Right lobe of liver (tissue), 6 donors: ENCODE data around the gene LRRC3. TPM values are rescaled to one million over a fixed set of nuclear protein-coding genes. Genes with fewer than 3 reads are reported as not detected.

Experiments
- ATAC-seq, 4 donors: fragments of 200-7000 bp; cut with Tn5 transposase; one replicate each; pipeline ENCODE4 v1.9.1; 2020; ENCODE audit warnings: mild to moderate bottlenecking in 4 of 4, moderate library complexity in 4 of 4
- DNase-seq, 3 donors: peaks; one replicate each; pipeline ENCODE4 v3.0.0-alpha.2; 2020
- H3K27ac ChIP-seq, 3 donors: fragments of 200-600 bp; one replicate each; pipeline ENCODE4 v1.8.0; 2022
- H3K27me3 ChIP-seq, 2 donors: fragments of 200-600 bp; one replicate each; pipeline ENCODE4 v1.8.0; 2022
- H3K36me3 ChIP-seq, 4 donors: fragments of 200-600 bp; sonication (generic) in 1 of 4; one replicate each; pipeline versions ENCODE4 v1.5.1 to v1.8.0; 2017 to 2022; ENCODE audit warnings: control low read depth in 1 of 4
- H3K4me1 ChIP-seq, 4 donors: fragments of 200-600 bp; sonication (generic) in 1 of 4; one replicate each; pipeline versions ENCODE4 v1.5.1 to v1.8.0; 2017 to 2022; ENCODE audit warnings: control low read depth in 1 of 4
- H3K4me3 ChIP-seq, 3 donors: fragments of 200-600 bp; one replicate each; pipeline ENCODE4 v1.8.0; 2022
- H3K9me3 ChIP-seq, 4 donors: fragments of 200-600 bp; sonication (generic) in 1 of 4; one replicate each; pipeline versions ENCODE4 v1.5.1 to v1.8.0; 2017 to 2022; ENCODE audit warnings: control low read depth in 1 of 4
- POLR2A ChIP-seq: fragments of 450-650 bp; IDR thresholded peaks from one replicate; pipeline ENCODE4 v1.6.1; 2017; ENCODE audit warnings: antibody characterized with exemption, mild to moderate bottlenecking
- WGBS: methylation state at CpG from one replicate; pipeline ENCODE4 v1.1.6; 2018; ENCODE audit warnings: low coverage, low lambda C conversion rate; ENCODE audit not compliant: insufficient coverage; ENCODE audit errors: missing lambda C conversion rate; 5-methylcytosine and 5-hydroxymethylcytosine counted together
- intact Hi-C, 2 donors: fragments of 100-400 bp; cut with DNase I; formaldehyde crosslinking; loops; one replicate each; pipeline versions ENCODE4 v1.11.2 to v1.14.1; 2022
- total RNA-seq, 6 experiments: library from RNA; depleted of rRNA in 2 of 6; stranded (reverse); fragments of >200 nt in 2 of 6; fragmentation: NEBNext Ultra II Directional in 3 of 6; extraction: Animal tissue kit (Norgen Biotek cat#: 25700) in 3 of 6; gene quantifications; one replicate each; pipeline versions ENCODE4 v1.1.0 to v1.2.4, GENCODE V29; 2016 to 2023
- TF ChIP-seq, protein P1 (sequence below), 4 donors: fragments of 200-600 bp in 3 of 4; fragments of 450-650 bp in 1 of 4; IDR thresholded peaks; one replicate each; pipeline versions ENCODE4 v1.5.1 to v1.8.0; 2016 to 2022; ENCODE audit warnings: antibody characterized with exemption in 4 of 4, mild to moderate bottlenecking in 2 of 4
- donor health status: DM: no; HTN: yes; CAD: no.
- donor health status: DM: no; HTN: no; CAD: no.
- donor health status: DM: no; HTN: no; CAD: no.
- donor health status: DM: no; HTN: yes; CAD: no.
- donor health status: DM: no; HTN: yes; CAD: no.

LRRC3 gene
- total RNA-seq, 6 experiments from 2014 or later = 7.5 to 19.3 (median 13.9) TPM

DNA sequence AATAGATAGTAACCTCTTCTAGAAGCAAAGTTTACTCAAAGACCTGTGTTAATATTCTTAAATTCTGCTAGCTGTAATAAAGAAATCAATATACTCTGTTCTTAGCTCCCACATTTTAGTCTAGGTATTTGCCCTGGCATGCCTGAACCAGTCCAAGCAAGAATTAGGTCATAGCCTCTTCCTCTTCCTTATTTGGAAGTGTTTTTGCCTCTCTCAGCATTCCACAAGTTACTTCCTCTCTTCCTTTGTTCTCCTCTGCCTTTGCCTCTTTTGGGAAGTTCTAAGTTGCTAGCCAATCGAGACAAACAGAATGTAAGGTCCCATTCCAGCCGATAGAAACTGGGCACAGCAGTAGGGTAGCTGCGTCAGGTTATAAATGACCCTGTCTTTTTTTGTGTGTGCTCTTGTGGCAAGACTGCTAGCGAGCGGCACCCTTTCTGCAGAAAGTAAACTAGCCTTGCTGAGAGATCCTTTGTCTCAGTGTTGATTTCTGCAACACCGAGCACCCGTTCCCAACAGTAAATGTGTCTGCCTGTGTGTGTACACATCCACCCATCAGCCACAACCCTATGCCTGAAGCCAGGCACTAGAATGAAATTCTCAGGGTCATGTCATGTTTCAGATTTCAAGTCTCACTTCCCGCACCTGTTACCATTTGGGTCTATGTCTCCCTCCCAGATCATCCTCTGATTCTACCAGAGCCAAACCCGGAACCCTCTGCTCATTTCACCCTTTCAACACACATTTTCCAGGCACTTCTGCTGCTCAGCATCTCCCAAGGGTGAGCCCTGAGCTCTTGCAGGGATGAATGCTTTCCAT is 37.5 kb downstream of the LRRC3 start:
- Histone ChIP-seq H3K4me3 (no peak overlapping the region), H3K4me1 (no peaks in the 10 kb centered on the region), H3K9me3 (no peaks in the 10 kb centered on the region), H3K27me3 (no peaks in the 10 kb centered on the region), H3K27ac (no peak overlapping the region), H3K36me3 (no peaks in the 10 kb centered on the region)
- ATAC-seq (no peak), DNase-seq (no peak)
- intact Hi-C loops = no loop called here
- no peak for TF ChIP-seq POLR2A
- TF ChIP-seq, protein P1, sequence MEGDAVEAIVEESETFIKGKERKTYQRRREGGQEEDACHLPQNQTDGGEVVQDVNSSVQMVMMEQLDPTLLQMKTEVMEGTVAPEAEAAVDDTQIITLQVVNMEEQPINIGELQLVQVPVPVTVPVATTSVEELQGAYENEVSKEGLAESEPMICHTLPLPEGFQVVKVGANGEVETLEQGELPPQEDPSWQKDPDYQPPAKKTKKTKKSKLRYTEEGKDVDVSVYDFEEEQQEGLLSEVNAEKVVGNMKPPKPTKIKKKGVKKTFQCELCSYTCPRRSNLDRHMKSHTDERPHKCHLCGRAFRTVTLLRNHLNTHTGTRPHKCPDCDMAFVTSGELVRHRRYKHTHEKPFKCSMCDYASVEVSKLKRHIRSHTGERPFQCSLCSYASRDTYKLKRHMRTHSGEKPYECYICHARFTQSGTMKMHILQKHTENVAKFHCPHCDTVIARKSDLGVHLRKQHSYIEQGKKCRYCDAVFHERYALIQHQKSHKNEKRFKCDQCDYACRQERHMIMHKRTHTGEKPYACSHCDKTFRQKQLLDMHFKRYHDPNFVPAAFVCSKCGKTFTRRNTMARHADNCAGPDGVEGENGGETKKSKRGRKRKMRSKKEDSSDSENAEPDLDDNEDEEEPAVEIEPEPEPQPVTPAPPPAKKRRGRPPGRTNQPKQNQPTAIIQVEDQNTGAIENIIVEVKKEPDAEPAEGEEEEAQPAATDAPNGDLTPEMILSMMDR (IDR thresholded peaks at IDR 0.05) = no peak
- 81% methylated on average over 9 of the region's 9 CpGs for WGBS

DNA sequence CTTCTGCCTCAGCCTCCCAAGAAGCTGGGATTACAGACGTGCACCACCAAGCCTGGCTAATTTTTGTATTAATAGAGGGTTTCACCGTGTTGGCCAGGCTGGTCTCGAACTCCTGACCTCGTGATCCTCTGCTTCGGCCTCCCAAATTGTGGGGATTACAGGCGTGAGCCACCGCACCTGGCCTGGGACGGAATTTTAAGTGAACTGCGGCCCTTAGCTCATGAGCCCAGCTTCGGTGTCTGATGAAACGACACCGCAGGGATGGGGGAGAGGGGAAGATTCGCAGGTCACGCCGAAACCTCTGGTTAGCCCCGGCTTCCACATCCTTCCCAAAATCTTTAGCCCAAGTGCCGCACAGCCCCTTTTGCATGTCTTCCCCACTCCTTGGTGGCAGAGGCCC is 39.1 kb downstream of the LRRC3 start:
- H3K27me3 ChIP-seq = no peaks in the 10 kb centered on the region

DNA sequence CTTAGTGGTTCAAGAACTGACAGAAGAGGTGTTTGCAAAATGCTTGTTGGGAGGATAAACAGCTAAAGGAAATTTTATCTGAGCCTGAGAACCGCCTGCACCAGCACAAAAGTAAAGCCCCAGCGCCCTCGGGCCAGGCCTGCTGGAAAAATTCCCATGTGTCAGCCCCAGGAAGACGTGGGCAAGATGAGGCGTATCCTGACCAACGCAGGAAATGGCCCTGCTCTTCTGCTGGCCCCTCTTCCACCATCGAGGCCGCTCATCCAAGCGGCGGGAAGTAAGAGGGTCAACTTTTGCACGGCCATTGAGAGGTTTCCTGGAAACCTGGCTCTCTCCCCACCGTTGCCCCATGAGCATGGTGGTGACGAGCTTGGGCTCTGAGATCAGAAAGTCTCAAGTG is 39.6 kb downstream of the LRRC3 start:
- H3K36me3 ChIP-seq = no peaks in the 10 kb centered on the region
- DNase-seq = peak in 2 of 3 donors; percentile 12 to 22
- TF ChIP-seq, protein P1 (IDR thresholded peaks at IDR 0.05) = no peak
- no peak for TF ChIP-seq POLR2A
- no peak overlapping the region for H3K27ac ChIP-seq
- no peaks in the 10 kb centered on the region for H3K27me3 ChIP-seq
- intact Hi-C loops = no loop called here
- no peaks in the 10 kb centered on the region for H3K9me3 ChIP-seq
- H3K4me3 ChIP-seq = no peak overlapping the region
- WGBS = 60% methylated on average over 6 of the region's 13 CpGs
- no peaks in the 10 kb centered on the region for H3K4me1 ChIP-seq
- no peak for ATAC-seq

More for the DNA sequence above, 39.1 kb downstream of the LRRC3 start:
- H3K4me3 ChIP-seq = no peak overlapping the region
- no peaks in the 10 kb centered on the region for H3K9me3 ChIP-seq
- H3K4me1 ChIP-seq = no peaks in the 10 kb centered on the region
- ATAC-seq (no peak), DNase-seq (no peak)
- no peak overlapping the region for H3K27ac ChIP-seq
- intact Hi-C loops = no loop called here
- TF ChIP-seq, protein P1 (IDR thresholded peaks at IDR 0.05) = no peak
- no peak for TF ChIP-seq POLR2A
- WGBS = 93% methylated on average over 9 of the region's 17 CpGs
- H3K36me3 ChIP-seq = no peaks in the 10 kb centered on the region

DNA sequence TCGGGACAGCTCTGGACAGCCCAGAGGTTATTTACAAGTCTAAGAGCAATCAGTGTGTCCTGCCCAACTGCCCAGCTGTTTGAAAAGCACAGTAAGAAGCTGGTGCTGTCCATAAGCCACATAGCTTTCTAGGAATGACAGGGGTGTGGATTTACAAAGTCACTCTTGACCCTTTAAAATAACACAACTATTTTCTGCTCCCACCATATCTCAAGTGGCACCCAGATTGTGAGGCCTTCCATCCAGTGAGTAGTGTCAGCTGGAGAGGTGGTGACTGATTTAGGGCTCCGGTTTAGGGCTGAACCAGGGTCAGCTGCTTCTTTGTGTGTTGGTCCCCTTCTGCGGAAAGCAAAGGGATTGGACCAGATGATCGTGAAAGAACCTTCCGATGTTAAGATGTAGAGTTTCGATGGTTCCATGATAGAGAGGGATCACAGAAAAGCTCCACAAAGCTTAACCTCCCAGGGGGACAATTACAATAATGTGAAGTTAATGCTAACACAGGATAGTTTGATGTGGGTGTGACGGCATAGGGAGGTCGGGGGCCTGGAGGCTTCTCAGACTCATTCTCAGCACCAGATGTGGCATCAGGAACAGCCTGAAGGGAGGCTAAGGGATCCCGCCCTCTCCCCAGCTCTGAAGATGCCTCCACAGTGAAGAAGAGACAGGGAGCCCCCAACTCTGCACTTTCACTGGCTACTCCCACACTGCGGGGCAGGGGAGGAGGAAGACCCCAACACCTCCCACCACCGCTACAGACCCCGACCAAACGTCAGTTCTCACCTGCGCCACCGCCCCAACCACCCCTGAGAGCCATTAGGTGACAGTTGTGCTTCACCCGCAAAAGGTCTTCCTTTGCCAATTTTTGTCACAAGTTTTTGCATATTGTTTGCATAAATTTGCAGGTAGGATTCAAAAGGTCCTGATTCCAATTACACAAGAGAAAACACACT is 40.6 kb downstream of the LRRC3 start:
- TF ChIP-seq, protein P1 (IDR thresholded peaks at IDR 0.05) = no peak
- ATAC-seq (no peak), DNase-seq (peak in 2 of 3 donors; percentile 11 to 15)
- Histone ChIP-seq H3K9me3 (no peaks in the 10 kb centered on the region), H3K4me1 (no peaks in the 10 kb centered on the region), H3K36me3 (no peaks in the 10 kb centered on the region), H3K27ac (no peak overlapping the region), H3K27me3 (no peaks in the 10 kb centered on the region), H3K4me3 (no peak overlapping the region)
- WGBS = 85% methylated on average over 10 of the region's 16 CpGs
- intact Hi-C loops = no loop called here
